K562 (cell line): ENCODE results near the gene MDN1. TPM values are rescaled to one million over a fixed set of nuclear protein-coding genes. Genes with fewer than 3 reads are reported as not detected.

Source experiments
- ATAC-seq: fragments of 200-7000 bp; cut with Tn5 transposase; 3 replicates; pipeline ENCODE4 v1.9.1; 2020; ENCODE audit warnings: moderate library complexity
- BruUV-seq: library from RNA; stranded (reverse); fragments of 400-500 nt; replicated peaks from 2 replicates; lab custom pipeline; 2021; lab: Mats Ljungman, UMichigan
- CTCF ChIA-PET: fragments of 300-600 bp; formaldehyde crosslinking; extraction: SDS; loops from one replicate; lab custom pipeline; 2021; ENCODE audit warnings: low intra/inter-chr PET ratio; lab: Yijun Ruan, JAX
- POLR2A ChIA-PET: fragments of 300-600, 350-650 bp; sonication (Branson Sonifier 250); formaldehyde crosslinking; extraction: SDS; loops from one replicate; lab custom pipeline; 2021; ENCODE audit warnings: antibody characterized with exemption, inconsistent platforms; lab: Yijun Ruan, JAX
- DNase-seq, 4 experiments: peaks; one replicate each; pipeline versions ENCODE4 v3.0.0 to v3.0.0-alpha.2; 2011 to 2018; ENCODE audit warnings: low spot score in 3 of 4, mixed read lengths in 3 of 4; ENCODE audit errors: extremely low read depth in 1 of 4
- FAIRE-seq: peaks from 2 replicates; lab custom pipeline; 2011; peaks lifted over from hg19 to GRCh38; lab: Jason Lieb, UNC
- H2AFZ ChIP-seq: 2 replicates; pipeline ENCODE4 v1.6.0; 2011; ENCODE audit warnings: low read depth, low read length, control low read depth, inconsistent platforms
- H3K27ac ChIP-seq: fragments of 200-600 bp; 3 replicates; pipeline ENCODE4 v1.8.0; 2011; ENCODE audit warnings: low read depth, mild to moderate bottlenecking, control low read depth, inconsistent platforms, low read length, moderate library complexity, mixed read lengths; ENCODE audit errors: extremely low read depth
- H3K27me3 ChIP-seq, 2 experiments: fragments of 300-600 bp in 1 of 2; 2 replicates in 1 of 2; 3 replicates in 1 of 2; pipeline versions ENCODE4 v1.6.0 to v1.8.0; 2011; ENCODE audit warnings: inconsistent platforms in 2 of 2, low read length in 2 of 2, mild to moderate bottlenecking in 1 of 2, mixed read lengths in 1 of 2, moderate library complexity in 1 of 2; ENCODE audit not compliant: control insufficient read depth in 2 of 2, insufficient read depth in 2 of 2
- H3K36me3 ChIP-seq: fragments of 300-600 bp; 3 replicates; pipeline ENCODE4 v1.8.0; 2011; ENCODE audit warnings: mild to moderate bottlenecking, low read length, inconsistent platforms; ENCODE audit not compliant: control insufficient read depth, insufficient read depth
- H3K4me1 ChIP-seq, 2 experiments: fragments of 200-600 bp in 1 of 2; replicated peaks in 1 of 2; 2 replicates in 1 of 2; 3 replicates in 1 of 2; pipeline versions ENCODE4 v1.5.1 to v1.8.0; 2011; ENCODE audit warnings: inconsistent platforms in 2 of 2, low read length in 2 of 2, mild to moderate bottlenecking in 1 of 2, mixed read lengths in 1 of 2, moderate library complexity in 1 of 2; ENCODE audit not compliant: control insufficient read depth in 2 of 2, insufficient read depth in 2 of 2
- H3K4me2 ChIP-seq: 2 replicates; pipeline ENCODE4 v1.6.1; 2011; ENCODE audit warnings: low read length, control low read depth, inconsistent platforms, mixed read lengths; ENCODE audit not compliant: insufficient read depth
- H3K4me3 ChIP-seq: fragments of 200-600 bp; sonication (generic), shearing (Covaris generic); 2 replicates; pipeline ENCODE4 v1.5.1; 2016; ENCODE audit warnings: control low read depth, inconsistent platforms
- H3K79me2 ChIP-seq: fragments of 200-600 bp; 3 replicates; pipeline ENCODE4 v1.8.0; 2011; ENCODE audit warnings: low read length, inconsistent platforms; ENCODE audit not compliant: control insufficient read depth, insufficient read depth
- H3K9ac ChIP-seq, 2 experiments: 2 replicates each; pipeline versions ENCODE4 v1.6.0 to v1.6.1; 2011; ENCODE audit warnings: low read depth in 2 of 2, low read length in 2 of 2, control low read depth in 1 of 2, inconsistent platforms in 1 of 2, mild to moderate bottlenecking in 1 of 2, mixed read lengths in 1 of 2; ENCODE audit not compliant: insufficient read depth in 1 of 2
- H3K9me1 ChIP-seq: one replicate; pipeline ENCODE4 v1.6.0; 2011; ENCODE audit warnings: inconsistent platforms, mild to moderate bottlenecking, low read length, moderate library complexity; ENCODE audit not compliant: control insufficient read depth, insufficient read depth
- H3K9me3 ChIP-seq: replicated peaks from 2 replicates; pipeline ENCODE4 v1.5.1; 2011; ENCODE audit warnings: low read depth, low read length, inconsistent platforms; ENCODE audit not compliant: control insufficient read depth, insufficient read depth
- H4K20me1 ChIP-seq: replicated peaks from 2 replicates; pipeline ENCODE4 v1.6.1; 2011; ENCODE audit warnings: low read length, inconsistent platforms, mixed read lengths; ENCODE audit not compliant: control insufficient read depth, insufficient read depth
- ATF1 ChIP-seq, 2 experiments: fragments of 450-650 bp in 1 of 2; IDR thresholded peaks; 2 replicates each; pipeline ENCODE4 v1.6.1; 2016; ENCODE audit warnings: missing compliant biosample characterization in 1 of 2, missing genetic modification characterization in 1 of 2
- HMG20B ChIP-seq: fragments of 250-450 bp; sonication (Bioruptor Pico); IDR thresholded peaks from 2 replicates; pipeline ENCODE4 v1.5.0; 2021; ENCODE audit warnings: mild to moderate bottlenecking
- POLR2B ChIP-seq: fragments of 450-650 bp; IDR thresholded peaks from 2 replicates; pipeline ENCODE4 v1.6.1; 2018; ENCODE audit warnings: low read depth; ENCODE audit not compliant: partially characterized antibody
- SMARCE1 ChIP-seq: fragments of 450-650 bp; IDR thresholded peaks from 2 replicates; pipeline ENCODE4 v1.7.1; 2016; ENCODE audit warnings: mild to moderate bottlenecking
- XRCC4 ChIP-seq: IDR thresholded peaks from one replicate; pipeline ENCODE4 v1.6.1; 2011; ENCODE audit not compliant: insufficient read depth, insufficient read length; ENCODE audit errors: extremely low read depth
- ZC3H4 ChIP-seq: sonication (generic); formaldehyde crosslinking; IDR thresholded peaks from 2 replicates; pipeline ENCODE4 v1.9.0; 2021; ENCODE audit warnings: missing genetic modification reagents, borderline replicate concordance
- ZNF174 ChIP-seq: fragments of 250-450 bp; sonication (Bioruptor Pico); IDR thresholded peaks from 2 replicates; pipeline ENCODE4 v1.4.0; 2020; ENCODE audit warnings: mild to moderate bottlenecking
- ZNF57 ChIP-seq: fragments of 450-650 bp; formaldehyde crosslinking; IDR thresholded peaks from 2 replicates; pipeline ENCODE4 v1.4.0; 2020; ENCODE audit warnings: mild to moderate bottlenecking, moderate library complexity
- ZNF583 ChIP-seq: fragments of 250-450 bp; sonication (Bioruptor Pico); IDR thresholded peaks from 2 replicates; pipeline ENCODE4 v1.4.0; 2020
- WGBS: fragments of 100-300 bp; shearing (Covaris generic); methylation state at CpG from one replicate; pipeline ENCODE4 v1.1.6; 2016; ENCODE audit warnings: low coverage, mixed read lengths; ENCODE audit not compliant: insufficient coverage; ENCODE audit errors: missing lambda C conversion rate; 5-methylcytosine and 5-hydroxymethylcytosine counted together
- in situ Hi-C: fragments of 300-500 bp; cut with MboI; formaldehyde crosslinking; loops from 4 replicates; pipeline ENCODE4 v1.15.0; 2018; ENCODE audit warnings: inconsistent platforms, mixed read lengths
- intact Hi-C: fragments of 100-400 bp; cut with micrococcal nuclease; formaldehyde crosslinking; loops from 2 replicates; pipeline ENCODE4 v1.14.2; 2022
- polyA plus RNA-seq, 8 experiments: library from polyadenylated mRNA; depleted of rRNA in 4 of 8; stranded (reverse) in 5 of 8; unstranded in 3 of 8; fragments of >200 nt; fragmentation: Nextera tagmentation in 2 of 8; fragmentation: Illumina TruSeq in 1 of 8; extraction: Ambion mirVana in 2 of 8; extraction: Trizol in 1 of 8; gene quantifications; 2 replicates each; pipeline versions ENCODE4 v1.2.1 to v1.2.3, GENCODE V29; 2011 to 2014; ENCODE audit warnings: inconsistent platforms in 1 of 8, missing spikeins in 1 of 8
- total RNA-seq, 7 experiments: library from RNA; depleted of rRNA in 6 of 7; stranded (reverse); fragments of >200 nt in 6 of 7; fragmentation: Illumina TruSeq in 2 of 7; extraction: Trizol in 2 of 7; gene quantifications; 2 replicates each; pipeline versions ENCODE4 v1.2.1 to v1.2.3, GENCODE V29; 2011 to 2021; ENCODE audit warnings: low replicate concordance in 1 of 7

Gene MDN1
- total and polyA plus RNA-seq, 9 of the 15 experiments (the other 6 are each of a cell fraction or from before 2014, with no cell fraction given): 25.6 to 93.6 (median 43.0) TPM

- no peak overlapping the region for H3K9ac ChIP-seq
- in situ Hi-C loops (loop anchor here (25.0 kb wide), 1 partner anchor 619 kb away; no protein-coding TSS in a partner anchor), intact Hi-C loops (no loop called here)
- CTCF ChIA-PET: no interaction called here
- no peaks in the 10 kb centered on the region for H3K79me2 ChIP-seq
- H4K20me1 ChIP-seq: no peaks in the 10 kb centered on the region
- no peak overlapping the region for H3K27ac ChIP-seq
- H3K9me1 ChIP-seq: no peaks in the 10 kb centered on the region
- TF ChIP-seq ZNF174 (no peak), XRCC4 (no peak)
- TF ChIP-seq, all 486 proteins: peak for 0
- ATAC-seq (no peak), FAIRE-seq (no peak), DNase-seq (no peak)
- Histone ChIP-seq H3K4me1 (no peaks in the 10 kb centered on the region), H3K36me3 (no peaks in the 10 kb centered on the region), H3K4me3 (no peak overlapping the region), H3K4me2 (no peak overlapping the region), H3K27me3 (peaks cover 18 to 48% of the 10 kb centered on the region in 2 experiments), H3K9me3 (no peaks in the 10 kb centered on the region), H2AFZ (no peak overlapping the region)
- 2% methylated on average over 5 of the region's 5 CpGs for WGBS
- POLR2A ChIA-PET: interaction anchor here (0.6 kb wide), 1 partner anchor 587 kb away, joined by 3 read pairs; no protein-coding TSS in a partner anchor
- no TSS peak for BruUV-seq
Observed at GRCh38 chr6:89605861-89606260, 213.7 kb downstream of the MDN1 start.

- CTCF ChIA-PET: no interaction called here
- WGBS: 6% methylated on average over 5 of the region's 5 CpGs
- in situ Hi-C loops (loop anchor here (25.0 kb wide), 1 partner anchor 617 kb away; no protein-coding TSS in a partner anchor), intact Hi-C loops (no loop called here)
- Histone ChIP-seq H3K36me3 (no peaks in the 10 kb centered on the region), H3K79me2 (no peaks in the 10 kb centered on the region), H3K9me3 (no peaks in the 10 kb centered on the region), H4K20me1 (no peaks in the 10 kb centered on the region), H3K27ac (no peak overlapping the region), H3K4me3 (no peak overlapping the region), H2AFZ (no peak overlapping the region), H3K27me3 (peaks cover 18 to 55% of the 10 kb centered on the region in 2 experiments), H3K4me1 (no peaks in the 10 kb centered on the region), H3K9ac (no peak overlapping the region), H3K9me1 (no peaks in the 10 kb centered on the region), H3K4me2 (no peak overlapping the region)
- DNase-seq (no peak), ATAC-seq (no peak), FAIRE-seq (no peak)
- BruUV-seq: no TSS peak
- POLR2A ChIA-PET: interaction anchor here (0.7 kb wide), 1 partner anchor 20 kb away, joined by 4 read pairs; no protein-coding TSS in a partner anchor
- no peak for TF ChIP-seq ATF1 (CRISPR knock-in tag; IDR thresholded peaks at IDR 0.05)
- no peak for TF ChIP-seq ATF1 (tag; IDR thresholded peaks at IDR 0.05)
- TF ChIP-seq POLR2B: no peak
- TF ChIP-seq ZC3H4 (CRISPR knock-in tag): no peak
- TF ChIP-seq HMG20B (CRISPR knock-in tag): no peak
- TF ChIP-seq ZNF583 (CRISPR knock-in tag): no peak
- TF ChIP-seq ZNF57 (CRISPR knock-in tag): no peak
- no peak for TF ChIP-seq SMARCE1
Observed at GRCh38 chr6:89604653-89605052, 214.9 kb downstream of the MDN1 start.
